ENCODE measurements around the gene AMPD2.

Gene AMPD2

DNA sequence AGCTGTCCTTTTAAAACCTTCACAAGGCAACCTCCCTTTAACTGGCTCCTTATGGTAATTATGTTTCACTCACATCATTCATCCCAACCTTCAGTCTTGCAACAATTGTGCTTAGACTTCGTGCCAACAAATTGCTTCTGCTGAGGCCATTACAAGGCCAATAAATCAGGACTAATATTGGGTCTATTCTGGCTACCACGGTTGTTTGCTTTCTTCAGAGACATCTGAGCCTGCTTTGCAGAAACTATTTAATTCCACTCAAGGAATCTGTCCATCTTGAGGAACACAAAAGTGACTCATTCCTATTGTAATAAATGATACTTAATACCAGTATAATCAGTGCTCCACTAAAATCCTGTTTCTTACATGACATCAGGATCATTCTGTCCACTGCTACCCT is 33.7 kb downstream of the AMPD2 start:
- no peak overlapping the region for H3K4me2 ChIP-seq (ENCODE audit: insufficient read depth, low read length, poor library complexity, severe bottlenecking)
- no peak overlapping the region for H2BK120ac ChIP-seq (ENCODE audit: low read depth, low read length)
- H2BK12ac ChIP-seq (ENCODE audit: low read length), result no peak overlapping the region
- no peak overlapping the region for H2AFZ ChIP-seq (ENCODE audit: low read length)
- H3K27me3 ChIP-seq (ENCODE audit: control insufficient read depth in 3 of 3, insufficient read depth in 3 of 3, low read depth in 1 of 3, low read length in 3 of 3), result peaks cover 0 to 17% (median 11%) of the 10 kb centered on the region in 3 experiments
- H3K27ac ChIP-seq (replicated peaks; ENCODE audit: low read length), result no peak overlapping the region
- no peak for DNase-seq (ENCODE audit: low spot score)
- no peak overlapping the region for H2BK5ac ChIP-seq (ENCODE audit: low read length)
- no CpG with 5 or more reads among the region's 2 CpGs for WGBS, 2 donors (ENCODE audit: extremely low coverage in 2 of 2, insufficient read length in 2 of 2, insufficient replicate concordance in 1 of 2)
- no peak overlapping the region for H3K4me3 ChIP-seq (ENCODE audit: low read length in 2 of 2)
- no peak overlapping the region for H2BK15ac ChIP-seq (ENCODE audit: low read length)
- H3K9me3 ChIP-seq (replicated peaks in 1 of 2; ENCODE audit: control insufficient read depth in 2 of 2, insufficient read depth in 1 of 2, low read depth in 1 of 2, low read length in 2 of 2), result no peaks in the 10 kb centered on the region
- no peak overlapping the region for H3K18ac ChIP-seq (ENCODE audit: low read length)
- no peak overlapping the region for H2AK5ac ChIP-seq (ENCODE audit: low read depth, low read length)
- no peak overlapping the region for H3K23ac ChIP-seq (ENCODE audit: low read depth, low read length, poor library complexity)
- H3K4ac ChIP-seq (ENCODE audit: low read length), result no peak overlapping the region
- no peak overlapping the region for H4K8ac ChIP-seq (ENCODE audit: low read depth, low read length)
- no peaks in the 10 kb centered on the region for H3K79me1 ChIP-seq (ENCODE audit: low read depth, low read length)
- no peaks in the 10 kb centered on the region for H3K36me3 ChIP-seq (replicated peaks in 1 of 2; ENCODE audit: control insufficient read depth in 2 of 2, insufficient read depth in 2 of 2, low read length in 2 of 2)
- no peak overlapping the region for H3K14ac ChIP-seq (ENCODE audit: low read length)
- peaks cover 3 to 9% of the 10 kb centered on the region in 2 donors for H3K4me1 ChIP-seq (ENCODE audit: control insufficient read depth in 2 of 2, insufficient read depth in 1 of 2, low read depth in 1 of 2, low read length in 2 of 2)
- H3K9ac ChIP-seq (ENCODE audit: low read depth, low read length, poor library complexity), result no peak overlapping the region
- H4K91ac ChIP-seq (ENCODE audit: low read depth, low read length, poor library complexity), result no peak overlapping the region

DNA sequence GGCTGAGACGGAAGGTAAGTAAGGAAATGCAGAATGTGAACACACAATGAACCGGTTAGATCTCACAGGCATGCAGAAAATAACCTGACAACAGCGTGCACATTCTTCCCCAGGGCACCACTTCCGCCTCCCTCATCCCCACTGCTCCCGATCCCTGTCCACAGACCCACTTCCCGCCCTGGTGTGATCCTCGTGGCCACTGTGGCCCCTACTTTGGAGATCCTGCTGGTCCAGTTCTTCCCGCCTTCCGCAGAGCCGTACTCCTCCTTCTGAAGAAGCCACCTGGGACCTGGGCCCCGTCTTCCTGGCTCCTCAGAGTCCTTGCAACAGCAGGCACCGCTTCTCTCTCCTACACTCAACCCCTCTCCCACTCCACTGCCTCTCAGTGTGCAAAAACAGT is 34.9 kb downstream of the AMPD2 start:
- Histone ChIP-seq H3K79me1 (ENCODE audit: low read depth, low read length) (no peaks in the 10 kb centered on the region), H3K4me1 (ENCODE audit: control insufficient read depth in 2 of 2, insufficient read depth in 1 of 2, low read depth in 1 of 2, low read length in 2 of 2) (peaks cover 3 to 9% of the 10 kb centered on the region in 2 donors), H3K27ac (replicated peaks; ENCODE audit: low read length) (no peak overlapping the region), H3K23ac (ENCODE audit: low read depth, low read length, poor library complexity) (no peak overlapping the region), H3K27me3 (ENCODE audit: control insufficient read depth in 3 of 3, insufficient read depth in 3 of 3, low read depth in 1 of 3, low read length in 3 of 3) (peaks cover 0 to 17% (median 11%) of the 10 kb centered on the region in 3 experiments), H2BK120ac (ENCODE audit: low read depth, low read length) (no peak overlapping the region), H4K91ac (ENCODE audit: low read depth, low read length, poor library complexity) (no peak overlapping the region), H3K4me3 (ENCODE audit: low read length in 2 of 2) (no peak overlapping the region), H2BK12ac (ENCODE audit: low read length) (no peak overlapping the region), H3K4ac (ENCODE audit: low read length) (peak overlapping the region; percentile 59), H2AK5ac (ENCODE audit: low read depth, low read length) (peak overlapping the region; percentile 79), H2AFZ (ENCODE audit: low read length) (no peak overlapping the region), H2BK15ac (ENCODE audit: low read length) (no peak overlapping the region), H2BK5ac (ENCODE audit: low read length) (no peak overlapping the region), H3K4me2 (ENCODE audit: insufficient read depth, low read length, poor library complexity, severe bottlenecking) (no peak overlapping the region), H3K18ac (ENCODE audit: low read length) (peak overlapping the region; percentile 11), H4K8ac (ENCODE audit: low read depth, low read length) (no peak overlapping the region), H3K36me3 (replicated peaks in 1 of 2; ENCODE audit: control insufficient read depth in 2 of 2, insufficient read depth in 2 of 2, low read length in 2 of 2) (peaks cover 0 to 8% of the 10 kb centered on the region in 2 donors), H3K9ac (ENCODE audit: low read depth, low read length, poor library complexity) (no peak overlapping the region), H3K14ac (ENCODE audit: low read length) (no peak overlapping the region), H3K9me3 (replicated peaks in 1 of 2; ENCODE audit: control insufficient read depth in 2 of 2, insufficient read depth in 1 of 2, low read depth in 1 of 2, low read length in 2 of 2) (no peaks in the 10 kb centered on the region)
- DNase-seq (ENCODE audit: low spot score), result no peak
- no CpG with 5 or more reads among the region's 12 CpGs for WGBS, 2 donors (ENCODE audit: extremely low coverage in 2 of 2, insufficient read length in 2 of 2, insufficient replicate concordance in 1 of 2)

DNA sequence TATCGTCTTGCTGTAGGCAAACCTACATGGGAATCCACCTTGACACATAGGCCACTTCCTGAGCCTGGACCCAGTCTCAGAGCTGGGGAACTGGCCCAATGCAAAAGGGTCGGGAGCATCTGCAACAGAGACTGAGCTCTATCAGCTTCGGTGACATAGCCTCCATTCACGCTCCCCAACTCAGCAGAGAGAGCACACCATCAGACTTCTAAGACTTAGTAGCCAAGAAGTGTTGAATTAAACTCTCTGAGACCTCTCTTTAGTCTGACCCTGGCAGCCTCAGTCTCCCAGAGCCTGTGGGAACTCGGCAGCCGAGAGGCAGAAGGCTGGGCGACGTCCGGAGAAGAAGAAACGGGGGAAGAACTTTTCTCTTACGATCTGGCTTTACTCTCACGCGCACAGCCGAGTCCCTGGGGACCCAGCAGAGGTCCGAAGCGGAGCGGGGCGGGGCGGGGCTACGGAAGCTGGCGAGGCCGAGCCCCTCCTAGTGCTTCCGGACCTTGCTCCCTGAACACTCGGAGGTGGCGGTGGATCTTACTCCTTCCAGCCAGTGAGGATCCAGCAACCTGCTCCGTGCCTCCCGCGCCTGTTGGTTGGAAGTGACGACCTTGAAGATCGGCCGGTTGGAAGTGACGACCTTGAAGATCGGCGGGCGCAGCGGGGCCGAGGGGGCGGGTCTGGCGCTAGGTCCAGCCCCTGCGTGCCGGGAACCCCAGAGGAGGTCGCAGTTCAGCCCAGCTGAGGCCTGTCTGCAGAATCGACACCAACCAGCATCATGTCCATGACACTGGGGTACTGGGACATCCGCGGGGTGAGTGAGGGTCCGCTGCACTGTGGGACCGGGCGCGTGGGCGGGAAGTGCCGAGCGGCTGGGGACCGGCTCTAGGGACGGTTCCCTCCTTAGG is 36.2 kb downstream of the AMPD2 start, which contains the start of gene GSTM4:
GSTM4 (plus strand) TSS at position 485 of the 905 bp plus-strand sequence; CDS start at position 776, 291 bp downstream.
- Histone ChIP-seq H3K9ac (ENCODE audit: low read depth, low read length, poor library complexity) (peak within 1 kb of the TSS; percentile 85), H3K4me3 (ENCODE audit: low read length in 2 of 2) (peak within 1 kb of the TSS; percentile 83 to 94), H3K27me3 (ENCODE audit: control insufficient read depth in 3 of 3, insufficient read depth in 3 of 3, low read depth in 1 of 3, low read length in 3 of 3) (peaks cover 0 to 13% (median 11%) of the 10 kb centered on the region in 3 experiments), H3K4ac (ENCODE audit: low read length) (no peak within 1 kb of the TSS), H3K4me2 (ENCODE audit: insufficient read depth, low read length, poor library complexity, severe bottlenecking) (peak within 1 kb of the TSS; percentile 71), H3K27ac (replicated peaks; ENCODE audit: low read length) (no peak within 1 kb of the TSS), H2BK5ac (ENCODE audit: low read length) (peak within 1 kb of the TSS; percentile 72), H4K91ac (ENCODE audit: low read depth, low read length, poor library complexity) (no peak within 1 kb of the TSS), H3K14ac (ENCODE audit: low read length) (peak within 1 kb of the TSS; percentile 98), H2AK5ac (ENCODE audit: low read depth, low read length) (no peak within 1 kb of the TSS), H4K8ac (ENCODE audit: low read depth, low read length) (no peak within 1 kb of the TSS), H2BK15ac (ENCODE audit: low read length) (no peak within 1 kb of the TSS), H3K36me3 (replicated peaks in 1 of 2; ENCODE audit: control insufficient read depth in 2 of 2, insufficient read depth in 2 of 2, low read length in 2 of 2) (peaks cover 0 to 14% of the 10 kb centered on the region in 2 donors), H2BK120ac (ENCODE audit: low read depth, low read length) (no peak within 1 kb of the TSS), H3K79me1 (ENCODE audit: low read depth, low read length) (no peaks in the 10 kb centered on the region), H3K9me3 (replicated peaks in 1 of 2; ENCODE audit: control insufficient read depth in 2 of 2, insufficient read depth in 1 of 2, low read depth in 1 of 2, low read length in 2 of 2) (no peaks in the 10 kb centered on the region), H3K23ac (ENCODE audit: low read depth, low read length, poor library complexity) (peak within 1 kb of the TSS; percentile 58), H3K4me1 (ENCODE audit: control insufficient read depth in 2 of 2, insufficient read depth in 1 of 2, low read depth in 1 of 2, low read length in 2 of 2) (peaks cover 3 to 9% of the 10 kb centered on the region in 2 donors), H3K18ac (ENCODE audit: low read length) (peak within 1 kb of the TSS; percentile 89), H2AFZ (ENCODE audit: low read length) (peak within 1 kb of the TSS; percentile 99), H2BK12ac (ENCODE audit: low read length) (no peak within 1 kb of the TSS)
- DNase-seq (ENCODE audit: low spot score), result peak; percentile 68
- no CpG with 5 or more reads among the region's 54 CpGs for WGBS, 2 donors (ENCODE audit: extremely low coverage in 2 of 2, insufficient read length in 2 of 2, insufficient replicate concordance in 1 of 2)

DNA sequence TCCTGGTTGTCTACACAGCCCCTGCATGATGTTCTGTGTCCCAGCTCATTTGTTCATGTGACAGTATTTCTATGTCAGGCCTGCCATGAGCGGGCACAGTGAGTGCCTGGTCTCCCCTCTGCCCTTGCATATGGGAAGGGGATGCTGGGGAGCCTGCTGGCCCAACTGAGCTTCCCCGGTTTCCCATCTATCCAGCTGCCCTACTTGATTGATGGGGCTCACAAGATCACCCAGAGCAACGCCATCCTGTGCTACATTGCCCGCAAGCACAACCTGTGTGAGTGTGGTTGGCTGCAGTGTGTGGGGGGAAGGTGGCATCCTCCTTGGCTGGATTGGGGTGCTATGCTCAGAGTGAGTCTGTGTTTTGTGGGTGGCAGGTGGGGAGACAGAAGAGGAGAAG is 37.8 kb downstream of the AMPD2 start:
- Histone ChIP-seq H2AFZ (ENCODE audit: low read length) (no peak overlapping the region), H3K4ac (ENCODE audit: low read length) (no peak overlapping the region)
- WGBS, 2 donors (ENCODE audit: extremely low coverage in 2 of 2, insufficient read length in 2 of 2, insufficient replicate concordance in 1 of 2), result no CpG with 5 or more reads among the region's 4 CpGs

More for the DNA sequence above, 37.8 kb downstream of the AMPD2 start:
- no peak overlapping the region for H2BK5ac ChIP-seq (ENCODE audit: low read length)
- no peak overlapping the region for H2BK120ac ChIP-seq (ENCODE audit: low read depth, low read length)
- H3K9me3 ChIP-seq (replicated peaks in 1 of 2; ENCODE audit: control insufficient read depth in 2 of 2, insufficient read depth in 1 of 2, low read depth in 1 of 2, low read length in 2 of 2), result no peaks in the 10 kb centered on the region
- no peak overlapping the region for H2AK5ac ChIP-seq (ENCODE audit: low read depth, low read length)
- H3K23ac ChIP-seq (ENCODE audit: low read depth, low read length, poor library complexity), result no peak overlapping the region
- H3K27me3 ChIP-seq (ENCODE audit: control insufficient read depth in 3 of 3, insufficient read depth in 3 of 3, low read depth in 1 of 3, low read length in 3 of 3), result peaks cover 0 to 11% (median 3%) of the 10 kb centered on the region in 3 experiments
- DNase-seq (ENCODE audit: low spot score), result no peak
- H2BK12ac ChIP-seq (ENCODE audit: low read length), result no peak overlapping the region
- no peak overlapping the region for H3K4me3 ChIP-seq (ENCODE audit: low read length in 2 of 2)
- H3K79me1 ChIP-seq (ENCODE audit: low read depth, low read length), result no peaks in the 10 kb centered on the region
- no peak overlapping the region for H2BK15ac ChIP-seq (ENCODE audit: low read length)
- peaks cover 3 to 9% of the 10 kb centered on the region in 2 donors for H3K4me1 ChIP-seq (ENCODE audit: control insufficient read depth in 2 of 2, insufficient read depth in 1 of 2, low read depth in 1 of 2, low read length in 2 of 2)
- H3K9ac ChIP-seq (ENCODE audit: low read depth, low read length, poor library complexity), result no peak overlapping the region
- peak overlapping the region; percentile 30 for H3K18ac ChIP-seq (ENCODE audit: low read length)
- H3K4me2 ChIP-seq (ENCODE audit: insufficient read depth, low read length, poor library complexity, severe bottlenecking), result no peak overlapping the region
- no peak overlapping the region for H3K14ac ChIP-seq (ENCODE audit: low read length)
- peaks cover 0 to 14% of the 10 kb centered on the region in 2 donors for H3K36me3 ChIP-seq (replicated peaks in 1 of 2; ENCODE audit: control insufficient read depth in 2 of 2, insufficient read depth in 2 of 2, low read length in 2 of 2)
- no peak overlapping the region for H4K91ac ChIP-seq (ENCODE audit: low read depth, low read length, poor library complexity)
- H3K27ac ChIP-seq (replicated peaks; ENCODE audit: low read length), result no peak overlapping the region
- H4K8ac ChIP-seq (ENCODE audit: low read depth, low read length), result no peak overlapping the region
